NB4 (cell line): ENCODE results near the gene TXNIP.

Experiments
- MYC ChIP-seq: IDR thresholded peaks from 2 replicates; pipeline ENCODE4 v1.6.1; 2011; ENCODE audit warnings: low read depth, low read length
- TF ChIP-seq, protein P1 (sequence below): IDR thresholded peaks from one replicate; pipeline ENCODE4 v1.5.1; 2012; ENCODE audit warnings: low read depth, low read length

DNA sequence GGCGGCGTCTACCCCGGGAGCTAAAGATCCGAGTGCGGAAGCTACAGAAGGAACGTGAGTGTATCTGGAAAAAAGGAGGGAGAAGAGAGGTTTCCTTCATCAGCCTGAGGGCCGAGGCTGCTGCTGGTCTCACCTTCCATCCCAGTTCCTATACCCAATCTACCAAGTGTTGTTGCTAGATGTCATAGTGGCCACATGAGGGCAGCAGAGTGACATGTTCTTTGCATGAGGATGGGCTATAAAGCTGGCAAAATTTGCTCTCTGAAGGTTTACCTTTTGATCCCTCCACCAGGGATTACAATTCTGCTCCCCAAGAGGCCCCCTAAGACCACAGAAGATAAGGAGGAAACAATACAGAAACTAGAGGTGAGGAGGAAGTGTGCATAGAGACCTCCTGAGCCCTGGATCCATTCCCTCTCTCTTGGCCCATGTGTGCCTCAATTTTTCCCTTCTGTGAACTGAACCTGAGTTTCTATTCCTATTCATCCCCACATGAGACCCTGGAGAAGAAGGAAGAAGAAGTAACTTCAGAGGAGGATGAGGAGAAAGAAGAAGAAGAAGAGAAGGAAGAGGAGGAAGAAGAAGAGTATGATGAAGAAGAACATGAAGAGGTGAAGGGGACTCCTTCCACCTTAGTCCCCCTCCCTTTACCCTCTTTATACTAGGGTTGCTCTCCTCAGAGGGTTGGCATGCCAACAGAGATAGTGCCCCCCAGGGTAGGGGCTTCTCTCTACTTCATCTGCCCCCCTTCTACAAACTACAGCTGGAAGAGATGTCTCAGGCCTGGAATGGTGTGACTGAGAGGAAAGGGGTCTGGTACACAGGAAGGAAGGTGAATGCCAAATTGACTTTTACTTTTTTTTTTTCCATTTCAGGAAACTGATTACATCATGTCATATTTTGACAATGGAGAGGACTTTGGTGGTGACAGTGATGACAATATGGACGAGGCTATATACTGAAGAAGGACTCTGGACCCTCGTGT, 18.6 kb downstream of the TXNIP start:
- TF ChIP-seq, protein P1, sequence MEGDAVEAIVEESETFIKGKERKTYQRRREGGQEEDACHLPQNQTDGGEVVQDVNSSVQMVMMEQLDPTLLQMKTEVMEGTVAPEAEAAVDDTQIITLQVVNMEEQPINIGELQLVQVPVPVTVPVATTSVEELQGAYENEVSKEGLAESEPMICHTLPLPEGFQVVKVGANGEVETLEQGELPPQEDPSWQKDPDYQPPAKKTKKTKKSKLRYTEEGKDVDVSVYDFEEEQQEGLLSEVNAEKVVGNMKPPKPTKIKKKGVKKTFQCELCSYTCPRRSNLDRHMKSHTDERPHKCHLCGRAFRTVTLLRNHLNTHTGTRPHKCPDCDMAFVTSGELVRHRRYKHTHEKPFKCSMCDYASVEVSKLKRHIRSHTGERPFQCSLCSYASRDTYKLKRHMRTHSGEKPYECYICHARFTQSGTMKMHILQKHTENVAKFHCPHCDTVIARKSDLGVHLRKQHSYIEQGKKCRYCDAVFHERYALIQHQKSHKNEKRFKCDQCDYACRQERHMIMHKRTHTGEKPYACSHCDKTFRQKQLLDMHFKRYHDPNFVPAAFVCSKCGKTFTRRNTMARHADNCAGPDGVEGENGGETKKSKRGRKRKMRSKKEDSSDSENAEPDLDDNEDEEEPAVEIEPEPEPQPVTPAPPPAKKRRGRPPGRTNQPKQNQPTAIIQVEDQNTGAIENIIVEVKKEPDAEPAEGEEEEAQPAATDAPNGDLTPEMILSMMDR = peak; percentile 75
- peak; percentile 50; the same call in 1 of the 2 replicates for TF ChIP-seq MYC
